ENCODE data around the gene MYH9. TPM values are rescaled to one million over a fixed set of nuclear protein-coding genes. Genes with fewer than 3 reads are reported as not detected.
"Not testable (repeated sequence)": the region's sequence is repeated elsewhere in the genome, so short reads cannot be mapped to it uniquely, and the experiment has no call there.

Gene MYH9
- total RNA-seq, 1 donor from 2014 or later = 138 TPM

DNA sequence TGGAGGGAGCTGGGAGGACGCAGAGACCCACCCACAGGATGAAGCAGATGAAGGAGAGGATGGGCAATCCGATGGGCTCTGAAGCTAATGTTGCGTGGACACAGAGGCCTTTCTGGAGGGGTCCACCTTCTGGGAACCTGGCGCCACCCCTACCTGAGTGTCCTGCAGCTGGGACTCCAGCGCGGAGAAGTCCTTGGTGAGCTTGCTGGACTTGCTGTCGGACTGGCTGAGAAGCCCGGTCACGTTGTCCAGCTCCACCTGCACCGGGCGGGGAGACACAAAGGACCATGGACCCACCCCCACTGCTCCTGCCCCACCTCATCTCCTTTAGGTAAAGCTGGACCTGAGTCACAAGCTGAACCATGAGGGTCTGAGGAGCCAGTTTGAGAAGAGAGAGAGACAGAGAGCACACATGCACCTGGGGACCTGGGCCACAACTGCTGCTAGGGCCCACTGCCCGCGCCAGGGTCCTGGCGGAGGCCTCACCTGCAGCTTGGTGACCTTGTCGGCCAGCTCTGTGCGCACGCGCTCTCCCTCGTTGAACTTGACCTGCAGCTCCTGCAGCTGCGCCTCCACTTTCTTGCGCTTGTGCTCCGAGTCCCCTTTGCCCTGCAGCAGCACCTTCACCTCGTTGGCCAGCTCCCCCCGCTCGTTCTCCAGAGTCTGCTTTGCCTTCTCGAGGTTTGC lies 94.0 kb downstream of the MYH9 start:
- intact Hi-C loops (cut with DNase I) = no loop called here
- no peak for ATAC-seq (ENCODE audit: poor library complexity)
- peak; percentile 38 for DNase-seq

DNA sequence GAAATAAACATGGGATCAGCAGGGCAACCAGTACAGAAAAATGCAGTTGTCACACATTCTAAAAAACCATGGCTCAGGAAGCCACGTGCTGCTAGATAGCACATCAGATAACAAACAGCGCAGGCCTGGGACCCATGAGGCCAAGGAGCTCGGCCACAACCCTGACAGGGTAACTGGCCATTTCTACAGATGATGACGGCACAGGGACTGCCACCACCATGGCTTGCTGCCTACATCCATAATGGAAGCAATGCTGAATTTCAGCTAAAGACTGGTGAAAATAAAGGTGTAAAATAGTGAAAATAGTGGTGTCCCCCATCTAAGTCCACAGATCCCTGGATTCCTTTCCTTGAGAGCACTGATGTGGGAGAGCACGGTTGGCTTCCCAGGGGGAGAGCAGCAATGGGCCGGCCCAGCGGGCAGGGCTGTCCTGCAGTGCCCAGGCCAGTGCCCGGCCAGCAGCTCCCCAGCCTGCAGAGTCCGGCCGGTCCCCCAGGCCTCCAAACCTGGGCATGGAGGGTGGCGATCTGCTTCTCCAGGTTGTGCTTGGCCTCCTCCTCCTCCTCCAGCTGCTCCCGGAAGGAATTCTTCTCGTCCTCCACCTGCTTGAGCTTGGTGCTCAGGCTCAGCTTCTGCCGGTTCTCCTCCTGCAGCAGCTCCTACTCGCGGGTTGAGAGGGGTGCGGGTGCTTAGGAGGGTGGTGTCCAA lies 94.8 kb downstream of the MYH9 start:
- ATAC-seq (ENCODE audit: poor library complexity) (no peak), DNase-seq (peak; percentile 27)
- intact Hi-C loops (cut with DNase I) = no loop called here

DNA sequence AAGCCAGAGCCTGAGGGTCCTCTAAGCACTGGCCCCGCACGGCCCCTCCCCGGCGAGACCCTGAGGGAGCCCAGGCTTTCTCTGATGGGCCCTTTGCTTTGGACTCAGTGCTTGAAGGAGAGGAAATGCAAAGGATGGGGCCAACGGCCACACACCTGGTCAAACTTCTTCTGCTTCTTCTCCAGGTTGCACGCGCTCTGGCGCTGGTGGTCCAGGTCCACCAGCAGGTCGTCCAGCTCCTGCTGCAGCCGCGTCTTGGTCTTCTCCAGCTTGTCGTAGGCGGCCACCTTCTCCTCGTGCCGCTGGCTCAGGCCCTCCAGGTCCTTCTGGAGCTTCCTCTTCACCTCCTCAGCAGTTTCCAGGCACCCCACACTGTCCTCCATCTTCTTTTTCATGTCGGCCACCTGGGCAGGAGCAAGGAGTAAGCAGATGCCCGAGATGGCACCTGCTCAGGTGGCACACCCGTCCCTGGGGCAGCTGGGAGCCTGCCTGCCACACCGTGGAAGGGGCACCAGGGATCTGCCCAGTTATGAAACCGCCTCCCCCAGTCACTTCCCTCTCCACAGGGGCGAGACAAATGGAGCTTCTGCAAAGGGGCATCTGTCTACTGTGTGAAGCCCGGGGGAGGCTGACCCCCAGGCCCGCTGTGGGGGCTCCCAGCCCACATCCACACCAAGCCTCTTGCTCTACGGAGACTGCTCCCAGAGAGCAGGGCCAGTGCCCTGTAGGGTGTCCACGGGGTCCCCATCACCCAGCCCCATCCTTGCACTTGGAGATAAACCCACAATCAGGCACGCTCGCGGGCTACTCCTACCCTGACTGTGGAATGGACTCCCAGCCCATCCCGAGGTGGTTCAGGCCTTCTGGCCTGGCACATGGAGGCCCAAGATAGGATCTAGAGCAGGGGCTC lies 95.7 kb downstream of the MYH9 start:
- intact Hi-C loops (cut with DNase I) = no loop called here
- ATAC-seq (ENCODE audit: poor library complexity) (no peak), DNase-seq (peak; percentile 36)

DNA sequence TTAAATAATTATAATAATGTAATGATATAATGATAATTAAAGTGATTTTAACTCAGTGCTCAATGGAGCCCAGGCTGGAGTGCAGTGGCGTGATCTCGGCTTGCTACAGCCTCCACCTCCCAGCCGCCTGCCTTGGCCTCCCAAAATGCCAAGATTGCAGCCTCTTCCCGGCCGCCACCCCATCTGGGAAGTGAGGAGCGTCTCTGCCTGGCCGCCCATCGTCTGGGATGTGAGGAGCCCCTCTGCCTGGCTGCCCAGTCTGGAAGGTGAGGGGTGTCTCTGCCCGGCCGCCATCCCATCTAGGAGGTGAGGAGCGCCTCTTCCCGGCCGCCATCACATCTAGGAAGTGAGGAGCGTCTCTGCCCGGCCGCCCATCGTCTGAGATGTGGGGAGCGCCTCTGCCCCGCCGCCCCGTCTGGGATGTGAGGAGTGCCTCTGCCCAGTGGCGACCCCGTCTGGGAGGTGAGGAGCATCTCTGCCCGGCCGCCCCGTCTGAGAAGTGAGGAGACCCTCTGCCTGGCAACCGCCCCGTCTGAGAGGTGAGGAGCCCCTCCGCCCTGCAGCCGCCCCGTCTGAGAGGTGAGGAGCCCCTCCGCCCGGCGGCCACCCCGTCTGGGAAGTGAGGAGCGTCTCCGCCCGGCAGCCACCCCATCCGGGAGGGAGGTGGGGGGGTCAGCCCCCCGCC lies 97.2 kb downstream of the MYH9 start:
- ATAC-seq (ENCODE audit: poor library complexity); intact Hi-C loops (cut with DNase I): not testable (repeated sequence)
- DNase-seq = peak; percentile 30

DNA sequence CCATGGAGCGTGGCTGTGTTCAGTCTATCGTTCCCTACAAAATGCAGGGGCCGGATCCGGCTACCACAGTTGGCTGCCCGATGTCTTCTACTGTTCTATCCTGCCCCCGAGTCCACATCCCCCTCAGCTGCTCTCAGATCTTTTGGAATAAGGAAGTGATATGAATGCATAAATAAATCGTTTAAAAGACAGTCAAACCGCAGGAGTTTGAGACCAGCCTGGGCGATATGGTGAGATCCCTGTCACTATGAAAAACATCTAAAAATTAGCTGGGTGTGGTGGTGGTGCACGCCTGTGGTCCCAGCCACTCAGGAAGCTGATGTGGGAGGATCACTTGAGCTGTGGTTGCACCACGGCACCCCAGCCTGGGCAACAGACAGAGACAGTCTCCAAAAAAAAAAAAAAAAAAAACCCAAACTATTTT lies 97.8 kb downstream of the MYH9 start:
- ATAC-seq (ENCODE audit: poor library complexity); intact Hi-C loops (cut with DNase I): not testable (repeated sequence)
- DNase-seq = peak; percentile 26

DNA sequence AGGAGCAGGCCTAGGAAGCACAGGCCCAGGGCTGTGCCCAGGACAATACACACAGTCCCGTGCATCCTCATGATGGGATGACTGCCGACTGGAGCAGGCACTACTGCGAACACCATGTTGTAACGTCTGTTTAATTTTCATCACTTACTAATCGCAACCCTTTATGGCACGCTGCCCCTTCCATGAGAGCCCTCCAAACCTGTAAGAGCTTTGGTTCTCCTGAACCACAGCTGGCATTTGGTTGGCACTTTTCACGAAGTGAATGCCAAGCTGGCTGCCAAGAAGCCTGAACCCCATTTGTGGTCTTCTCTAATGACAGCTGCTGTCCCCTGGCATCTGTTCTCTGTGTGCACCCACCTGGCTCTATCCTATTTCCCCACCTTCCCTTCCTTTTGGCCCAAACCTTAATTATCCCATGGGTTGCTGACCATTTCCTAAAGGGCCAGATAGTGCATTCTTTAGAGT lies 98.3 kb downstream of the MYH9 start:
- ATAC-seq (ENCODE audit: poor library complexity) = no peak
- intact Hi-C loops (cut with DNase I) = no loop called here
- no peak for DNase-seq

DNA sequence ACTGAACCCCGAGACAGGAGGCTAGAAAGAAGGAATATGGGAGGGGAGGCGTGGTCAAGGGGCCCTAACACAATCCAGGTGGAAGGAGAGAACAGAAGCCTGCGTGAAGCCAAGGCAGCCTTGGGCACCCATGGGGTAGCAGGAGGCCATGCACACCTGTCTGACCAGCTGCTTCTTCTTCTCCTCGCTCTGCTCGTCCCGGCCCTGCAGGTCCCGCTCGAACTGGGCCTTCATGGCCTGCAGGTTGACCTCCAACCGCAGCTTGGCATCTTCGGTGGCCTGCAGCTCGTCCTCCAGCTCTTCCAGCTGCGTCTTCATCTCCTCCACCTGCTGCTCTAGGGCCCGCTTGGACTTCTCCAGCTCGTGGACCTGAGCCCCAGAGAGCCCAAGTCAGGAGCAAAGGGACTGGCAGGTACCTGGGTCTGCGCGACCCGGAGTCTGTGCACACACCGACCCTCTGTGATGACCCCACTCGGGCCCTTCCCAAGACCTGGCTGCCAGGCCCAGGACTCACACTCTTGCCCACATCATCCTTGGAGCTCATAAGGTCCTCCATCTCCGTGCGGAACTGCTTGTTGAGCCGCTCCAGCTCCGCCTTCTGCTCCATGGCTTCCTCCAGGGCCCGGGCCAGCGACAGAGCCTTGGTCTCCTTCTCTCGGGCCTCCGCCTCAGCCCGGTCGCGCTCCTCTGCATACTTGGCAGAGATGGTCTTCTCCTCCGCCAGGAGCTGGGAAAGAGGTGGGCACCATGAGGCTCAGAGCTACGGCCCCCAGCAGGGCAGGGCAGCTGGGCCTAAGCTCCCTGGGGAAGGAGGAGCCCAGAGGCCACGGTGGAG lies 99.0 kb downstream of the MYH9 start:
- peak; percentile 40 for DNase-seq
- no peak for ATAC-seq (ENCODE audit: poor library complexity)

DNA sequence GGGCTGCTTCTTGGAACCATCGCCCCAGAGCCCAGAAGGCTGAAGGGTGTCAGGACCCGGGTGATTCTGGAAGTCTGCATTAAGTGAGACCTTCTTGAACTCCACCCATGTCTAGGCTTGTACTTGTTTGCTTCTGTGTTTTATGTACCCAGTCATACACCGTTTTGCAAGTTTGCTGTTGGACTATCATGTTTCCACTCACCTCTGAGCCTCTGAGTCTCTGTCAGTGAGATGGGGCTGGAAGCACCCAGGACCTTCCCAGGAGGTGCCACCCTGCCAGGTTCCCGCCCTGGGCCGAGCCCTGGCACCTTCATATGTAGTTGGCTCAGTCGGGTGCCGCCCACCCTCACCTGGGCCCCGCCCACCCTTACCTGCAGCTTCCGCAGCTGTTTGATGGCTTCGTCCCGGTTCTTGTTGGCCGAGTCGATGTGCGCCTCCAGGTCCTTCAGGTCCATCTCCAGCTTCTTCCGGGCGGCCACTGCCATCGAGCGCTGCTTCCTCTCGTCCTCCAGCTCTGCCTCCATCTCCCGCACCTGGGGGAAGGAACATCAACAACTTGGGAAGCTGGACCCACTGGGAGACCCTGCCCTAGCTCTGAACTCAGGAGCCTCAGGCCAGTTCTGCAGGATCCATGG lies 99.8 kb downstream of the MYH9 start:
- intact Hi-C loops (cut with DNase I) = no loop called here
- DNase-seq (peak; percentile 35), ATAC-seq (ENCODE audit: poor library complexity) (no peak)

More for the DNA sequence above, 99.0 kb downstream of the MYH9 start:
- intact Hi-C loops (cut with DNase I) = no loop called here

DNA sequence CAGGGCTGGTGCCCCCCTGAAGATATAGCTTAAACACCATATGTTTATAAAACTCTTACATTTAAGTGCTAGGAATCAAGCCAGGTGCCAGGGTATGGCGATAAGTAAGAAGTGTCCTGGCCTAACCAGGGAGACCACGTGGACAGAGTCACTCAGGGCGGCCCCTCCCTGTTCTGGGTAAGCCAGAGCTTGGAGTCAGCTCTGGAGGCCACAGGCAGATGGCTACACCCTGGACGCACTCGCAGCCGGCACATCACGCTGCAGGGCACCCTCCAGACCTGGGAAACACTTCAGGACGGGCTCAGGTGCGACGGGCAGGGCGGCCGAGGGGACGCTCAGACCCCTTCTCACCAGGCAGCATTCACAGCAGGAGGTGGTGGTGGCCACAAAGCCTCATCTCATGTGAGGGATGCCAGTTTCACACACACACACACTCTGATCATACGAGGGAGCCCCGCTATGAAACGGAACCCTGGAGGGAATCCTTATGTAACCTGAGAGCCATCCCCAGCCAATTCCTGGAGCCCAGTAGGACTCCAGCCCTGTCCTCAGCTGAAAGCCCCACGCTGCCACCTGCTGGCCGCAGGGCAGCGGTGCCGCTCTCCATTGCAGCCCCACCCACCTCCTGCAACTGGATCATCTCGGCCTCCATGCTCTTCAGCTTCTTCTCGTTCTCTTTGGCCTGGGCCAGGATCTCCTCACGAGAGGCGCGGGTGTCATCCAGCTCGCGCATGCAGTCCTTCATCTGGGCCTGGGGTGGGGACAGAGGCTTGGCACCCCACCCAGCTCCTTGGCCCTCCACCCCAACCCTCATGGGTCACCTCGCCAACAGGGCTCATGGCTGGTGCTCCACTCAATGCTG lies 101.4 kb downstream of the MYH9 start:
- peak; percentile 88 for DNase-seq
- intact Hi-C loops (cut with DNase I) = no loop called here
- peak; percentile 83 for ATAC-seq (ENCODE audit: poor library complexity)

DNA sequence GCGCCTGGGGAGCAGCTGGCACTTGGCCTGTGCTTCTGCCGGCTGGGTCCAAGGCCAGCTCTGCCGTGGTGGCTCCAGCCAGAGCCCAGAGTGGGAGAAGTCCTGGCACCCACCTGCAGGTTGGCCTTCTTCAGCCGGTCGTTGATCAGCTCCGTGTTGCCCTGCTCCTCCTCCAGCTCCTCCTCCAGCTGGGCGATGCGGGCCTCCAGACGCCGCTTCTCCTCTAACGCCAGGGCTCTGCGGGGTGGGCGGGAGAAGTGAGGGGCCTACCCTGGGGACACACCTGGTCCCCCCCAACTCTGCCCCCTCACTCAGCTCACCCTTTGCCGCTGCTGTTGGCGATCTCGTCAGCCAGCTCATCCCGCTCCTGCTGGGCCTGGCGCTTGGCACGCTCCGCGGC lies 102.2 kb downstream of the MYH9 start:
- DNase-seq = peak; percentile 36
- ATAC-seq (ENCODE audit: poor library complexity) = no peak
- intact Hi-C loops (cut with DNase I) = no loop called here

DNA sequence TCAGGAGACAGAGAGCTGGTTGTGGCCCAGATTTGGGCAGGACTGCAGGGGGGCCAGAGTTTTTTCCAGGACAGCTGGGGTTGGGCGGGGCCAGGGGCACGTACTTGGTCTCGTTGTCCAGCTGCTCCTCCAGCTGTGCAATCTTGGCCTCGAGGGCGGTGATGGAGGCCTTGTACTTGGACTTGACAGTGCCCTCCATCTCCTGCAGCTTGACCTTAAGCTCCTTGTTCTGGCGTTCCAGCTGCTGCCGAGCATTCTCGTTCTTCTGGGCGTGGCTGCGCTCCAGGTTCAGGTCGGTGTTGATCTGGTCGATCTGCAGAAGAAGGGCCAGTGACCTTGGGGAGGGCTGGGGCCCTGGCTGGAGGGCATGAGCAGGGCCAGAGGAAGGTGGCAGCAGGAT lies 102.8 kb downstream of the MYH9 start:
- DNase-seq (peak; percentile 62), ATAC-seq (ENCODE audit: poor library complexity) (no peak)
- intact Hi-C loops (cut with DNase I) = no loop called here

DNA sequence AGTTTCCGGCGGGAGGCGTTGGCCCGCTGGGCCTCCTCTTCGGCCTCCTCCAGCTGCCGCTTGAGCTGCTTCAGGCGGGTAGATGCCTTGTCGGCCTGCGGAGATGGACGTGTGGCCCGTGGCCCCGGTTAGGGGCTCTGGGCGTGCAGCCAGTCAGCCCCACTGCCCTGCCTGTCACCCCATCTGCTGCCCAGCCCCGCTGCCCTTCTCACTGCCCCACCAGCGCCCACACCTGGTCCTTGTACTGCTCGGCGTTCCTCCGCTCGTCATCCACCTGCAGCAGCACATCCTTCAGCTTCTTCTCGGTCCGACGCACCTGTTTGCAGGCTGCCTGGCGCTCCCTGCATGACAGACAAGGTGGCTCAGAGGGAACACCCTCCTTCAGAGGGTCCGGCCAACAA lies 103.6 kb downstream of the MYH9 start:
- DNase-seq = no peak
- ATAC-seq (ENCODE audit: poor library complexity) = no peak
- intact Hi-C loops (cut with DNase I) = loop anchor here (5.0 kb wide), 1 partner anchor 137 kb away; no protein-coding TSS in a partner anchor

DNA sequence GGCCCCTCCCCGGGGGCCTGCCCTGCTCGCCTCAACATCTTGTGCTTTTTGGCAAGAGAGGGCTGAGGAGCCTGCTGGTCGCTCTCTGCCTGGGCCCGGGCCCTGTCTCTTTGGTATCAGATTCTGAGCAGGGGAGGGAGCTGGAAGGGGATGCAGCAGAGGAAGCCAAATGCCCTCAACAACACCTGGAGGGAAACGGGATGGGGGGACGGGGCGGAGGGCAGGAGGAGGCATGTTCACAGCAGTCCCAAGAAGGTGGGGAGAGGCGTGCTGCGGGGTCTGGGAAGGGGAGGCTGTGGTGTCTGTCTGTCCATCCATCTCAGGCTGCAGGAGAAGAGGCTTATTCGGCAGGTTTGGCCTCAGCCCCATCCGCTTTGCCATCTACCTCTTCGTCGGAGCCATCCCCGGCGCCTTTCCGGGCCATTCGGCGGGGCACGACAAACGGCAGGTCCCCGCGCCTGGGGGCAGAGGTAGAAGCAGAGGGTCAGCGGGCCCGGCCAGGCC lies 105.4 kb downstream of the MYH9 start:
- ATAC-seq (ENCODE audit: poor library complexity) = no peak
- intact Hi-C loops (cut with DNase I) = loop anchor here (5.0 kb wide), 1 partner anchor 135 kb away; no protein-coding TSS in a partner anchor
- no peak for DNase-seq

DNA sequence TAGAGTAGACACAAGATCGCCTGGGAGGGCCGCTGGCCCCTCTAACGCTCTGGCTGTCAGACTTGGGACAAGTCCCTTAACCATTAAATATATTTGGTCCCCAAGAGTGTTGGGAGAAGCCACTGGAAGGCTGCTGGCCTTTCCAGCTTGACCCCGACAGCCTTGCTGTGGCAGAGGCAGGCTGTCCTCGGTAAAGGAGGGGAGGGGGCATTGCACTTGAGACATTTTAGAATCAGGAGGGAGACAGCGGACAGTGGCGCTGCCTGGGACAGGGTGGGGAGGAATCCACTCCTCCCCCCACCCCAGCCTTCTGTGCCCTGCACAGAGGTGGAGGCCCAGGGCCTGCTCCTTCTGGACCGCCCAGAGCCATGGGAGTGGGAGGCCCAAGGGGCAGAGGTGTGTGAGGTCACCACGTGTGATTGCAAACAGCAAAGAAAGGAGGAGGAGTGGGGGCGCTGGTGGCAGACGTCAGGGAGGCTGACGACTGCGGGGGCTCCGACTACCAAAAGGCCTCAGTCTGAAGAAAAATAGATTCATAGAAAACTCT lies 105.9 kb downstream of the MYH9 start:
- ATAC-seq (ENCODE audit: poor library complexity) = no peak
- no peak for DNase-seq
- intact Hi-C loops (cut with DNase I) = loop anchor here (5.0 kb wide), 1 partner anchor 135 kb away; no protein-coding TSS in a partner anchor

DNA sequence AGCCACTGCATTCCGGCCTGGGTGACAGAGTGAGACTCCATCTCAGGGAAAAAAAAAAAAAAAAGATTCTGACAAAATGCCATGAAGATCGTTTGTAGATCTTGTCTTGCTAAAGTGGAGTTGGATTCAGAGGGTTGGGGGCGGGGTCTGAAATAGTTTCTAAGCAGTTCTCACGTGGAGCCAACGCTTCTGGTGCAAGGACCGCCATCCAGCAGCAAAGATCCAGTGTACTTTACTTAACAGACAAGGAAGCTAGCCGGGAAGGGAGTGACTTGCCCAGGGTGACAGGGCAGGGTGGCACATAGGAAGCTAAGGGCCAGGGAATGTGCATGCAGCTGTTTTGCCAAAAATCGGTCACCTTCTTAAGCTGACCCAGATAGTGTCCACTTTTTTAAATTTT lies 107.4 kb downstream of the MYH9 start:
- intact Hi-C loops (cut with DNase I) = loop anchor here (5.0 kb wide), 1 partner anchor 133 kb away; no protein-coding TSS in a partner anchor

DNA sequence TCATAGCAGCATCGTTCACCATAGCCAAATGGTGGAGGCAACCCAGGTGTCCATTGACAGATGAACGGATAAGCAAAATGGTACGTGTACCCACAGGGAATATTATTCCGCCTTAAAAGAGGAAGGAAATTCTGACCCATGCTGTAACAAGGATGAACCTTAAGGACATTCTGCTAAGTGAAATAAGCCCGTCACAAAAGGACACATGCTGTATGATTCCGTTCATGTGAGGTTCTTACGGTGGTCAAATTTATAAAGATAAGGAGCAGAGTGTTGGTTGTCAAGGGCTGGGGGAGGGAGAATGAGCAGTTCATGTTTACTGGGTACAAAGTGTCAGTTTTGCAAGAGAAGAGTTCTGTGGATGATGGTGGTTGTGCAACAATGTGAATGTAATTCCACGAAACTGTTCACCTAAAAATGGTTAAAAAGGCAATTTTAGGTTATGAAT lies 108.5 kb downstream of the MYH9 start:
- no peak for ATAC-seq (ENCODE audit: poor library complexity)
- intact Hi-C loops (cut with DNase I) = loop anchor here (5.0 kb wide), 1 partner anchor 82 kb away; no protein-coding TSS in a partner anchor

More for the DNA sequence above, 107.4 kb downstream of the MYH9 start:
- ATAC-seq (ENCODE audit: poor library complexity) = no peak
- DNase-seq = no peak

More for the DNA sequence above, 108.5 kb downstream of the MYH9 start:
- no peak for DNase-seq
